Epidermal melanocyte (primary cell): ENCODE results near the gene WDR53.
"Not testable (repeated sequence)": the region's sequence is repeated elsewhere in the genome, so short reads cannot be mapped to it uniquely, and the experiment has no call there.

ENCODE experiments used
- DNase-seq: peaks from one replicate; pipeline ENCODE4 v3.0.0; 2011; ENCODE audit warnings: low spot score; ENCODE audit not compliant: insufficient read length

The WDR53 gene

DNA sequence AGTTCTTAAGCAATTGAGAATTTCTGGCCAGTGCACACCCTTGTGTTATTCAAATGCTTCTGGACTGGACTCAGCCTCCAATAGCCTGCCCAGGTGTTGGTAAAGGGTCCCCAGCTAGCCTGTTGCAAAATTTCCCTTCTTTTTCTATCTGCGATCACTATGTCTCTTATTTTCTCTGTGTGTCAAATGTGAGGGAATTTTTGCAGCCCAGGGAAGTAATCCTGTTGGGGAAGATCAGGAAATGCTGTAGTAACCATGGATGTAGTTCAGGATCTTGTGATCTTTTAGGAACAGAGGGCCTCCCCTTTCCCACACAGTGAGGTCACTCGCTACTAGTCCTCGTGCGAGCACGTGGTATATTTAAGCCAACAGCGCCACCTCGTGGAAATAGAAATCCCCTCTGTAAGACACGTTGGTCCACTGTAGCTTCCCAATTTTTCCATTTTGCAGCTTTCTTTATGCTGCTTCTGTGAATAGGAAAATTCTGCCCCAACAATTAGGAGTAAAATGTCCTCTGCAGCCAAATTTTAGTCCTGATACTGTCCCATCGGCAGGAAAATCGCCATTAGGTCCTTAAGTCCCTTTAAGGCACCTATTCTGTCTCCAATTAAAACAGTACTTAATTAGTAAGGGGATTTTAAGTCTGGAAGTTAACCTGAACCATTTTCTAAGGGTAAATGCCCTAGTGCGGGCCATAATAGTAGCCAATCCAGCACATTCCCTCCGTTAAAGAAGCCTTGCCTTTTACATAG, 49.2 kb downstream of the WDR53 start:
- DNase-seq = no peak

DNA sequence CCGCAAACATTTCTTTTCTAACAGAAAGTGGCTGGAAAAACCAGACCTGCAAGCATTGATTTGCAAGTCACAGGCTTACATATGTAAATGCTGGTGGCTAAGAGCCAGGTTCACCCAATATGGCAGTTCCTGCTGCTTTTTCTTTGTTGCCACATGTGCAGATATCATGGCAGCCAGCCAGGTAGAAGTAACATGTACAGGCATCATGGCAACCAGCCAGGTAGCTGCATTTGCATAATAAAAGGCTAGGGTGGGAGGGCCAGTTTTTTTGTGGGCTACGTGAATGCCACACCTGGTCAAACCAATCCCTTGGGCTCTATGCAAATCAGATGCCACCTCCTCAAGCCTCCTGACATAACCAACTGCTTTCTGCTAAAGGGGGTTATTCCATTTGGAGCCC, 50.4 kb downstream of the WDR53 start:
- no peak for DNase-seq

DNA sequence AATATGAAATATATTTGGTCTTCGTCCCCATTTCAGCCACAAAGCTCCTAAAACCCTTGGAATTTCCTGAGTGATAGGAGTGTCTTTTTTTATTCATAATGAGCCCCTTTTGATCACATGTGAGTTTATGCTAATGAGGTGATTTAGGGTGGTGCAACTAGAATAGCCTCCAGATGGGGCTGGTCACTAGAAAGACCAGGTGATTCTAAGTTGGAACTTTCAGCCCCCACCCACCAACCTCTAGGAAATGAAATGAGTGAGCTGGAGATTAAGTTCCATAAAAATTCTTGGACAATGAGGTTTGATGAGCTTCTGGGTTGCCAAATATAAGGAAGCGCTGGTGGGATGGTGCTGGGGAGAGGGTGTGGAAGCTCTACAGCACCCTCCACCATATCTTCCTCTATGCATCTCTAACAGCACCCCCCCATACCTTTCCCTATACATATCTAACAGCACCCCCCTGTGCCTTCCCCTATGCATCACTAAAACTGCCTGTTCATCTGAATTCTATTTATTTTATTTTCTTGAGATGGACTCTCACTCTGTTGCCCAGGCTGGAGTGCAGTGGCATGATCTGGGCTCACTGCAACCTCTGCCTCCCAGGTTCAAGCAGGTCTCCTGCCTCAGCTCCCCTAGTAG, 51.1 kb downstream of the WDR53 start:
- DNase-seq = no peak

DNA sequence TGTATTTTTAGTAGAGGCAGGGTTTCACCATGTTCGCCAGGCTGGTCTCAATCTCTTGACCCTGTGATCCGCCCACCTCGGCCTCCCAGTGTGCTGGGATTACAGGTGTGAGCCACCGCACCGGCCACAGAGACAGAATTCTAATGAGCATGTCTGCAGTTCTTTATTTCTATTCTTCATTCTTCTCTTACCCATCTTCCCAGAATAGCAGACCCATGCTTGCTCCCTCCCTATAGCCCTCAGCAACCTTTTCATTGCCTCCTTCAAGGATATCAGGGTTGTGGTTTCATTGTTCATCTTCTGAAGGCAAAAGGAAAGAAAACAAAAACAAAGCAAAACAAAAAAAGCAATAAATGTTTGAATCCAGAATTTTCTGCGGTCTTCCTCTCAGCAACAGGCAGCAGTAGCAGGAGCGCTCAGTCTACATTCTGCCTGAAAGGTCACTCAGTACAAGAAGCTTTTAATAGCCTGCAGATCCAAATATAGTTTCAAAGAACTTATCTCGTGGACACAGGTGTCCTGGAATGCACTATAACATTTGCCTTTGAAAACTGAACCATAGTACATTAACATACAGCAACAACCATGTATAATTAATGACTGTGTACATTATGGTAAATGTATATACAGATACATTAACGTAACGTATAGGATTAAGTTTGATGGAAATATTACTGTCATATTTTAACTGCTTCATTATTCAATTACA, 53.3 kb downstream of the WDR53 start, which contains the start of gene SMCO1:
TSS of gene SMCO1 (minus strand) at position 434 of the 709 bp plus-strand sequence. CDS start at position 297, 137 bp downstream.
- DNase-seq = no peak

DNA sequence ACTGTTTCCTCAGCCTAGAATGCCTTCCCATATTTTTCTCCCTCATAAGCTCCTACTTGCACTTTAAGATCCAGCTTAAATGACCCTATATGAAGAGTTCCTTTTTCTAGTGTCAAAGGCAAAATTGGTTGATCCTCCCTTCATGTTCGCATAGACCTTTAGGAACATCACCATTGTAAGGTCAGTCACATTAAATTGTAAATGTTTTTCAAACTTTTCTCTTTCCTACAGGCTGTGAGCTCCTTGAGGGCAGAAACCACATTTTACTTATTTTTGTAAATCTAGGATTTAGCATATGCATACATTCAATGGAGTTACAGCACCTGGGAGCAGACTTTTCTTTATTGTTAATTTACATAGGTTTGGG, 54.0 kb downstream of the WDR53 start:
- DNase-seq = no peak

DNA sequence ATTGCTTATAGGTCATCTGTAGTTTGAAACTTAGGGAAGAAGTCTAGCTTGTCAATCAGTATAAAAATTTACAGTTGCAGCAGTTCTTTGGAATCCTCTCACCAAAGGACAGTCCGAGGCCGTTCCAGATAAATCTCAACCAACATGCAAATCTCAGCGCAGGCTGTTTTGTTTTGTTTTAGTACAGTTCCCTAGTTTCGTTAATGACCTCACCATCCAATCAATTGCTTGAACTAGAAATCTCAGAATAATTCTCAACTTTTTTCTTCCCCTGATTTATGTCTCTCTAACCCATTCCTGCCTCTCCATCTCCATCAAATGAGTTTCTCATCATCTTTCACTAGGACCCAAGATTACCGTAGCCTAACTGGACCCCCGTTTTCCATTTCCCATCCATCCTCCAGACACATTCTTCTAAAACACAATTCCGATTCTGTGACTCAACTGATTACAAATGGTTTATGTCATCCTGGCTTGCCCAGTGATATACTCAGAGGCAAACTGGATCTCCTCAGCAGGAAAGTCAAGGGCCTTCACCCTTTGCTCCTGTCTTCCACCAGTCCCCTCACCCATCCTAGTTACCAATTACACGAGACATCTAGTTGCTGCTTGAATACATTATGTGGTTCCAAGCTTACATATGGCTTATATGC, 54.5 kb downstream of the WDR53 start:
- DNase-seq = no peak

DNA sequence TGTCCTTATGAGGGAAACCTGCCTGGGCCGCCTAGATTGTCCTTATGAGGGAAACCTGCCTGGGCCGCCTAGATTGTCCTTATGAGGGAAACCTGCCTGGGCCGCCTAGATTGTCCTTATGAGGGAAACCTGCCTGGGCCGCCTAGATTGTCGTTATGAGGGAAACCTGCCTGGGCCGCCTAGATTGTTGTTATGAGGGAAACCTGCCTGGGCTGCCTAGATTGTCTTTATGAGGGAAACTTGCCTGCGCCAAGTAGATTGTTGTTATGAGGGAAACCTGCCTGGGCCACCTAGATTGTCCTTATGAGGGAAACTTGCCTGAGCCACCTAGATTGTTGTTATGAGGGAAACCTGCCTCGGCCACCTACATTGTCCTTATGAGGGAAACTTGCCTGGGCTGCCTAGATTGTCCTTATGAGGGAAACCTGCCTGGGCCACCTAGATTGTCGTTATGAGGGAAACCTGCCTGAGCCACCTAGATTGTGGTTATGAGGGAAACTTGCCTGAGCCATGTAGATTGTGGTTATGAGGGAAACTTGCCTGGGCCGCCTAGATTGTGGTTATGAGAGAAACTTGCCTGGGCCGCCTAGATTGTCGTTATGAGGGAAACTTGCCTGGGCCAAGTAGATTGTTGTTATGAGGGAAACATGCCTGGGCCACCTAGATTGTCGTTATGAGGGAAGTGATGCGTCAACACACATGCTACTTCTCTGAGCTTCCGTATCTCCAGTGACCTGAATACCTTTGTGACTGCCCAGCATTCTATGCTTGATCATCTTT, 56.5 kb downstream of the WDR53 start:
- not testable (repeated sequence) for DNase-seq

DNA sequence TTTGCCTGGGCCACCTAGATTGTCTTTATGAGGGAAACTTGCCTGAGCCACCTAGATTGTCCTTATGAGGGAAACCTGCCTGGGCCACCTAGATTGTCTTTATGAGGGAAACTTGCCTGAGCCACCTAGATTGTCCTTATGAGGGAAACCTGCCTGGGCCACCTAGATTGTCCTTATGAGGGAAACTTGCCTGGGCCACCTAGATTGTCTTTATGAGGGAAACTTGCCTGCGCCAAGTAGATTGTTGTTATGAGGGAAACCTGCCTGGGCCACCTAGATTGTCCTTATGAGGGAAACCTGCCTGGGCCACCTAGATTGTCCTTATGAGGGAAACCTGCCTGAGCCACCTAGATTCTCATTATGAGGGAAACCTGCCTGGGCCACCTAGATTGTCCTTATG, 57.2 kb downstream of the WDR53 start:
- DNase-seq = not testable (repeated sequence)

DNA sequence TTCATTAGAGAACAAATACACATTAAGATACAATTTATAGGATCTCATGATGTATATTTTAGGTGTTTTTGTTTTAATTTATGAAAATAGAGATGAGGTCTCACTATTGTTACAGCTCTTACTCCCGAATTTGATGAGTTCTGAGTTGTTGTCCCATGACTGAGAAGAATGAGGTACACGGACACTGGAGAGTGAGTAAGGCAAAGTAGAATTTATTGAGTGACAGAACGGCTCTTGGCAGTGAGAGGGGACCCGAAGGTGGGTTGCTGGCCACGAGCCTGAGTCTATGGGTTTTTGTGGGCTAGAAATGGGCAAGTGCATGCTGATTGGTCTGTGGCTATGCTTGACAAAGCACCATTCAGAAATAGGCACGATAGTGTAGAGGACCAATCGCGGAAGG, 61.7 kb downstream of the WDR53 start:
- no peak for DNase-seq

DNA sequence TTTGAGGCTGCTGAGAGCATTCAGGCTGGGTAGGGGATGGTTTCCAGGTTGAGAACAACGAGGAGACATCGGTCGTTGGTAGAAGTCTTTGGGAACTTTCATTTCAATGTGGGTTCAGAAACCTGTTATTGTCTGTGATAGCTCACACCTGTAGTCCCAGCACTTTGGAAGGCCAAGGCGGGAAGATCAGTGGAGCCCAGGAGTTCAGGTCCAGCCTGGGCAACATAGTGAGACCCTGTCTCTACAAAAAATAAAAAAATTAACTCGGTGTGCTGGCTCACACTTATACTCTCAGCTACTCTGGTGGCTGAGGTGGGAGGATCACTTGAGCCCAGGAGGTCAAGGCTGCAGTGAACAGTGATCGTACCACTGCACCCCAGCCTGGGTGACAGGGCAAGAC, 63.8 kb downstream of the WDR53 start:
- no peak for DNase-seq
